Cardiac septum (tissue), 1 donor: ENCODE data around the gene RASGEF1C. TPM values are rescaled to one million over a fixed set of nuclear protein-coding genes. Genes with fewer than 3 reads are reported as not detected.

Experiments
- DNase-seq: peaks from one replicate; pipeline ENCODE4 v3.0.0-alpha.2; 2020; ENCODE audit warnings: low spot score
- intact Hi-C: fragments of 100-400 bp; cut with DNase I; formaldehyde crosslinking; loops from one replicate; pipeline ENCODE4 v1.14.0; 2022
- total RNA-seq: library from RNA; stranded (reverse); fragmentation: NEBNext Ultra II Directional; extraction: Animal tissue kit (Norgen Biotek cat#: 25700); gene quantifications from one replicate; pipeline ENCODE4 v1.2.1, GENCODE V29; 2021
- donor health status: DM: no; HTN: no; CAD: no.

The RASGEF1C gene
- total RNA-seq, 1 donor from 2014 or later = 0.40 TPM

- intact Hi-C loops = no loop called here
- no peak for DNase-seq
These were observed 15.1 kb downstream of the RASGEF1C start for GRCh38 chr5:180193749-180194375.

- DNase-seq = no peak
- intact Hi-C loops = no loop called here
These were observed 17.3 kb downstream of the RASGEF1C start for GRCh38 chr5:180191716-180192115.

GRCh38 chr5:180187767-180188166 lies 21.2 kb downstream of the RASGEF1C start:
- DNase-seq = no peak
- intact Hi-C loops = no loop called here

- no peak for DNase-seq
- intact Hi-C loops = no loop called here
These were observed 28.2 kb downstream of the RASGEF1C start for GRCh38 chr5:180180846-180181245.

GRCh38 chr5:180180421-180180820 lies 28.6 kb downstream of the RASGEF1C start:
- intact Hi-C loops = no loop called here

GRCh38 chr5:180179442-180180420 lies 29.3 kb downstream of the RASGEF1C start:
- intact Hi-C loops = no loop called here
- DNase-seq = no peak

More at GRCh38 chr5:180180421-180180820, 28.6 kb downstream of the RASGEF1C start:
- no peak for DNase-seq

GRCh38 chr5:180178531-180179441 lies 30.2 kb downstream of the RASGEF1C start:
- intact Hi-C loops = no loop called here

GRCh38 chr5:180176191-180176590 lies 32.8 kb downstream of the RASGEF1C start:
- intact Hi-C loops = no loop called here
- no peak for DNase-seq

More at GRCh38 chr5:180178531-180179441, 30.2 kb downstream of the RASGEF1C start:
- no peak for DNase-seq

GRCh38 chr5:180175015-180175431 lies 34.0 kb downstream of the RASGEF1C start:
- no peak for DNase-seq
- intact Hi-C loops = no loop called here

- intact Hi-C loops = no loop called here
- DNase-seq = no peak
These were observed 34.4 kb downstream of the RASGEF1C start for GRCh38 chr5:180174587-180174972.

GRCh38 chr5:180173875-180174586 lies 35.0 kb downstream of the RASGEF1C start:
- DNase-seq = no peak
- intact Hi-C loops = no loop called here

- intact Hi-C loops = no loop called here
- DNase-seq = no peak
These were observed 35.8 kb downstream of the RASGEF1C start for GRCh38 chr5:180173198-180173544.

GRCh38 chr5:180172447-180173197 lies 36.4 kb downstream of the RASGEF1C start:
- DNase-seq = no peak
- intact Hi-C loops = no loop called here

- intact Hi-C loops = no loop called here
- DNase-seq = no peak
These were observed 37.4 kb downstream of the RASGEF1C start for GRCh38 chr5:180171568-180172094.

GRCh38 chr5:180170810-180171567 lies 38.0 kb downstream of the RASGEF1C start:
- DNase-seq = no peak
- intact Hi-C loops = no loop called here

- no peak for DNase-seq
- intact Hi-C loops = no loop called here
These were observed 38.8 kb downstream of the RASGEF1C start for GRCh38 chr5:180170106-180170809.
